PFSK-1 (cell line): ENCODE measurements around the gene FANCC.

Source experiments
- FOXP2 ChIP-seq: optimal IDR thresholded peaks from 2 replicates; pipeline ENCODE3; 2011; ENCODE audit warnings: borderline replicate concordance, control low read depth, inconsistent platforms; ENCODE audit not compliant: insufficient read depth; ENCODE audit errors: extremely low read length, extremely low read depth
- POLR2AphosphoS5 ChIP-seq: IDR thresholded peaks from 2 replicates; pipeline ENCODE4 v1.6.1; 2012; ENCODE audit warnings: low read depth, mild to moderate bottlenecking, control low read depth, low read length, moderate library complexity
- REST ChIP-seq, 2 experiments: IDR thresholded peaks; 2 replicates each; pipeline versions ENCODE4 v1.6.1 to v1.8.0; 2011 to 2012; ENCODE audit warnings: low read depth in 2 of 2, low read length in 2 of 2, control low read depth in 1 of 2, inconsistent platforms in 1 of 2, mild to moderate bottlenecking in 1 of 2, moderate library complexity in 1 of 2; ENCODE audit not compliant: insufficient read depth in 1 of 2
- SIN3A ChIP-seq: IDR thresholded peaks from 2 replicates; pipeline ENCODE4 v1.6.1; 2012; ENCODE audit warnings: mild to moderate bottlenecking, low read length, moderate library complexity, borderline replicate concordance; ENCODE audit not compliant: insufficient read depth
- TAF1 ChIP-seq: IDR thresholded peaks from 2 replicates; pipeline ENCODE4 v1.6.1; 2012; ENCODE audit warnings: low read length, control low read depth, borderline replicate concordance; ENCODE audit not compliant: insufficient read depth

FANCC gene

GRCh38 chr9:95092262-95093072 lies 225.0 kb downstream of the FANCC start:
- TF ChIP-seq FOXP2 (no peak), POLR2AphosphoS5 (no peak), SIN3A (no peak), REST (IDR thresholded peaks at IDR 0.05; ENCODE audit: insufficient read depth in 1 of 2, low read depth in 2 of 2, low read length in 2 of 2) (no peak), TAF1 (no peak)

GRCh38 chr9:95091601-95092261 lies 225.8 kb downstream of the FANCC start:
- TF ChIP-seq REST (IDR thresholded peaks at IDR 0.05; ENCODE audit: insufficient read depth in 1 of 2, low read depth in 2 of 2, low read length in 2 of 2), result no peak
- TF ChIP-seq TAF1, result no peak
- no peak for TF ChIP-seq SIN3A
- TF ChIP-seq POLR2AphosphoS5, result no peak
- TF ChIP-seq FOXP2, result no peak

GRCh38 chr9:95090871-95091577 lies 226.5 kb downstream of the FANCC start:
- TF ChIP-seq FOXP2, result no peak
- no peak for TF ChIP-seq REST (IDR thresholded peaks at IDR 0.05; ENCODE audit: insufficient read depth in 1 of 2, low read depth in 2 of 2, low read length in 2 of 2)
- no peak for TF ChIP-seq TAF1
- no peak for TF ChIP-seq SIN3A
- no peak for TF ChIP-seq POLR2AphosphoS5

GRCh38 chr9:95090023-95090791 lies 227.3 kb downstream of the FANCC start:
- TF ChIP-seq REST (IDR thresholded peaks at IDR 0.05; ENCODE audit: insufficient read depth in 1 of 2, low read depth in 2 of 2, low read length in 2 of 2) (no peak), POLR2AphosphoS5 (no peak), TAF1 (no peak), SIN3A (no peak), FOXP2 (no peak)
